PFSK-1 (cell line): ENCODE results near the gene UCN2.

Experiments used
- POLR2AphosphoS5 ChIP-seq: IDR thresholded peaks from 2 replicates; pipeline ENCODE4 v1.6.1; 2012; ENCODE audit warnings: low read depth, mild to moderate bottlenecking, control low read depth, low read length, moderate library complexity
- REST ChIP-seq, 2 experiments: IDR thresholded peaks; 2 replicates each; pipeline versions ENCODE4 v1.6.1 to v1.8.0; 2011 to 2012; ENCODE audit warnings: low read depth in 2 of 2, low read length in 2 of 2, control low read depth in 1 of 2, inconsistent platforms in 1 of 2, mild to moderate bottlenecking in 1 of 2, moderate library complexity in 1 of 2; ENCODE audit not compliant: insufficient read depth in 1 of 2
- SIN3A ChIP-seq: IDR thresholded peaks from 2 replicates; pipeline ENCODE4 v1.6.1; 2012; ENCODE audit warnings: mild to moderate bottlenecking, low read length, moderate library complexity, borderline replicate concordance; ENCODE audit not compliant: insufficient read depth

- TF ChIP-seq REST (IDR thresholded peaks at IDR 0.05; ENCODE audit: insufficient read depth in 1 of 2, low read depth in 2 of 2, low read length in 2 of 2) (no peak), SIN3A (no peak), POLR2AphosphoS5 (no peak)
Observed at GRCh38 chr3:48561045-48561736, 2.4 kb downstream of the UCN2 start.
